Esophagus mucosa (tissue), 1 donor: ENCODE results near the gene HAUS6. TPM values are rescaled to one million over a fixed set of nuclear protein-coding genes. Genes with fewer than 3 reads are reported as not detected.
"Not testable (repeated sequence)": the region's sequence is repeated elsewhere in the genome, so short reads cannot be mapped to it uniquely, and the experiment has no call there.

Source experiments
- ATAC-seq: fragments of 200-7000 bp; cut with Tn5 transposase; one replicate; pipeline ENCODE4 v1.9.1; 2020
- total RNA-seq: library from RNA; stranded (reverse); gene quantifications from one replicate; pipeline ENCODE4 v1.2.4, GENCODE V29; 2023
- donor health status: DM: yes; HTN: yes; CAD: no.

HAUS6 gene
- total RNA-seq, 1 donor from 2014 or later: 5.6 TPM

- no peak for ATAC-seq
These were observed 66.1 kb downstream of the HAUS6 start for GRCh38 chr9:19036611-19037010.

GRCh38 chr9:19033015-19033414, 69.7 kb downstream of the HAUS6 start, which contains the start of gene SAXO1:
Gene SAXO1, minus strand, starts transcription at chr9:19033209. Its CDS starts 301 bp downstream, at chr9:19032908.
- no peak for ATAC-seq

- ATAC-seq: no peak
These were observed 70.3 kb downstream of the HAUS6 start for GRCh38 chr9:19032406-19032805.

GRCh38 chr9:19030899-19031298, 71.8 kb downstream of the HAUS6 start:
- peak; percentile 48 for ATAC-seq

GRCh38 chr9:19028835-19029451, 73.8 kb downstream of the HAUS6 start:
- peak; percentile 54 for ATAC-seq

GRCh38 chr9:19027825-19028224, 74.9 kb downstream of the HAUS6 start:
- no peak for ATAC-seq

- no peak for ATAC-seq
These were observed 76.3 kb downstream of the HAUS6 start for GRCh38 chr9:19026375-19026774.

- no peak for ATAC-seq
These were observed 79.6 kb downstream of the HAUS6 start for GRCh38 chr9:19023078-19023477.

GRCh38 chr9:19022206-19022605, 80.5 kb downstream of the HAUS6 start:
- no peak for ATAC-seq

GRCh38 chr9:19021649-19022048, 81.1 kb downstream of the HAUS6 start:
- ATAC-seq: not testable (repeated sequence)

- ATAC-seq: no peak
These were observed 81.7 kb downstream of the HAUS6 start for GRCh38 chr9:19020886-19021455.

GRCh38 chr9:19018201-19018600, 84.5 kb downstream of the HAUS6 start:
- ATAC-seq: no peak

- no peak for ATAC-seq
These were observed 93.2 kb downstream of the HAUS6 start for GRCh38 chr9:19009391-19009965.

Other genes starting within 250 kb of the HAUS6 start
- gene SAXO1, start 69.7 kb downstream of the HAUS6 start, total RNA-seq: not detected
- gene RRAGA, start 53.5 kb downstream of the HAUS6 start, total RNA-seq: 56.1 TPM
- gene PLIN2, start 24.6 kb upstream of the HAUS6 start, total RNA-seq: 19.1 TPM
- 31.6 TPM for gene DENND4C, start 127.8 kb upstream of the HAUS6 start, total RNA-seq